ENCODE measurements around the gene ATG4D. TPM values are rescaled to one million over a fixed set of nuclear protein-coding genes. Genes with fewer than 3 reads are reported as not detected.

The ATG4D gene
- total and polyA plus RNA-seq, 10 of the 15 experiments (the other 5 are each of a cell fraction or from before 2014, with no cell fraction given), result 0.39 to 28.7 (median 13.4) TPM

DNA sequence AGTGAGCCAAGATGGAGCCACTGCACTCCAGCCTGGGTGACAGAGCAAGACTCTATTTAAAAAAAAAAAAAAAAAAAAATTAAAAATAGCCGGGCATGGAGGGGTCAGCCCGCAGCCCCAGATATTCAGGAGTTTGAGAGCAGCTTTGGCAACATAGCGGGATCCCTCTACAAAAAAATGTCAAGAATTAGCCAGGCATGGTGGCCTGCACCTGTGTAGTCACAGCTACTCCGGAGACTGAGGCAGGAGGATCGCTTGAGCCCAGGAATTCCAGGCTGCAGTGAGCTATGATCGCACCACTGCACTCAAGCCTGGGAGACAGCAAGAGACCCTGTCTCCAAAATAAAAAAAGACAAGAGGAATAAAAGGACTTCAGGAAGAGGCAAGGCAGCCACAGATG, 42.7 kb downstream of the ATG4D start:
- ChIA-PET POLR2A (interaction anchor here (0.6 kb wide), 1 partner anchor 156 kb away, joined by 3 read pairs; no protein-coding TSS in a partner anchor), RAD21 (ENCODE audit: unreplicated experiment) (interaction anchor here (1.2 kb wide), 1 partner anchor 8 kb away, joined by 4 read pairs; no protein-coding TSS in a partner anchor), SMC1A (ENCODE audit: uncharacterized antibody, unreplicated experiment) (interaction anchor here (1.1 to 9.0 kb wide), 3 partner anchors 59 to 113 kb away, joined by 3 to 252 read pairs (median 5); no protein-coding TSS in a partner anchor), CTCF (interaction anchor here (1.0 to 9.3 kb wide), 3 partner anchors 17 to 271 kb away, joined by 3 to 397 read pairs (median 4); no protein-coding TSS in a partner anchor)
- Histone ChIP-seq H3K4me1 (ENCODE audit: control insufficient read depth, insufficient read depth, low read length) (no peaks in the 10 kb centered on the region), H3K79me2 (ENCODE audit: control insufficient read depth, insufficient read depth, low read length) (no peaks in the 10 kb centered on the region), H3K4me3 (no peak overlapping the region), H3K27ac (ENCODE audit: control insufficient read depth, insufficient read depth) (no peak overlapping the region), H3K36me3 (ENCODE audit: control insufficient read depth in 2 of 2, insufficient read depth in 2 of 2, low read length in 1 of 2) (no peaks in the 10 kb centered on the region), H3K4me2 (ENCODE audit: control insufficient read depth, insufficient read depth) (no peak overlapping the region), H2AFZ (ENCODE audit: control insufficient read depth, low read depth, low read length) (no peak overlapping the region), H4K20me1 (ENCODE audit: control insufficient read depth, insufficient read depth) (no peaks in the 10 kb centered on the region), H3K9ac (ENCODE audit: control insufficient read depth, insufficient read depth, low read length) (no peak overlapping the region), H3K9me3 (replicated peaks; ENCODE audit: control insufficient read depth, insufficient read depth, low read length) (no peaks in the 10 kb centered on the region), H3K27me3 (replicated peaks in 1 of 2; ENCODE audit: control insufficient read depth in 2 of 2, insufficient read depth in 2 of 2, low read length in 1 of 2) (no peaks in the 10 kb centered on the region; a peak in 1 of 4 replicates)
- TF ChIP-seq RAD51 (IDR thresholded peaks at IDR 0.05) (no peak), SMAD1 (IDR thresholded peaks at IDR 0.05; ENCODE audit: low read depth, partially characterized antibody) (no peak), MLLT1 (IDR thresholded peaks at IDR 0.05) (no peak), CREM (IDR thresholded peaks at IDR 0.05; ENCODE audit: low read depth) (no peak), IKZF2 (IDR thresholded peaks at IDR 0.05) (no peak)
- TF ChIP-seq, protein P1, sequence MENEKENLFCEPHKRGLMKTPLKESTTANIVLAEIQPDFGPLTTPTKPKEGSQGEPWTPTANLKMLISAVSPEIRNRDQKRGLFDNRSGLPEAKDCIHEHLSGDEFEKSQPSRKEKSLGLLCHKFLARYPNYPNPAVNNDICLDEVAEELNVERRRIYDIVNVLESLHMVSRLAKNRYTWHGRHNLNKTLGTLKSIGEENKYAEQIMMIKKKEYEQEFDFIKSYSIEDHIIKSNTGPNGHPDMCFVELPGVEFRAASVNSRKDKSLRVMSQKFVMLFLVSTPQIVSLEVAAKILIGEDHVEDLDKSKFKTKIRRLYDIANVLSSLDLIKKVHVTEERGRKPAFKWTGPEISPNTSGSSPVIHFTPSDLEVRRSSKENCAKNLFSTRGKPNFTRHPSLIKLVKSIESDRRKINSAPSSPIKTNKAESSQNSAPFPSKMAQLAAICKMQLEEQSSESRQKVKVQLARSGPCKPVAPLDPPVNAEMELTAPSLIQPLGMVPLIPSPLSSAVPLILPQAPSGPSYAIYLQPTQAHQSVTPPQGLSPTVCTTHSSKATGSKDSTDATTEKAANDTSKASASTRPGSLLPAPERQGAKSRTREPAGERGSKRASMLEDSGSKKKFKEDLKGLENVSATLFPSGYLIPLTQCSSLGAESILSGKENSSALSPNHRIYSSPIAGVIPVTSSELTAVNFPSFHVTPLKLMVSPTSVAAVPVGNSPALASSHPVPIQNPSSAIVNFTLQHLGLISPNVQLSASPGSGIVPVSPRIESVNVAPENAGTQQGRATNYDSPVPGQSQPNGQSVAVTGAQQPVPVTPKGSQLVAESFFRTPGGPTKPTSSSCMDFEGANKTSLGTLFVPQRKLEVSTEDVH (IDR thresholded peaks at IDR 0.05; ENCODE audit: low read depth, partially characterized antibody), result no peak
- ATAC-seq (no peak), FAIRE-seq (no peak), DNase-seq (ENCODE audit: low read depth, low spot score) (no peak)
- no TSS peak for BruUV-seq (replicated peaks)
- intact Hi-C loops (cut with micrococcal nuclease; ENCODE audit: unreplicated experiment) (no loop called here), in situ Hi-C loops (cut with MboI) (no loop called here)
- WGBS (ENCODE audit: insufficient coverage, insufficient replicate concordance, low lambda C conversion rate, missing lambda C conversion rate), result 95% methylated on average over 5 of the region's 6 CpGs

Data from GM12878 (cell line).